Fibroblast of lung (primary cell): ENCODE measurements around the gene CAPN8.

Source experiments
- CTCF ChIP-seq, 2 donors: IDR thresholded peaks in 1 of 2; conservative IDR thresholded peaks in 1 of 2; 1 replicate in 1 of 2; 2 replicates in 1 of 2; pipeline ENCODE4 v1.5.1; 2011 to 2012; ENCODE audit warnings: low read length in 2 of 2, control low read depth in 1 of 2, inconsistent platforms in 1 of 2, low read depth in 1 of 2, mild to moderate bottlenecking in 1 of 2
- EZH2 ChIP-seq: IDR thresholded peaks from 2 replicates; pipeline ENCODE4 v1.5.1; 2012; ENCODE audit warnings: low read length, control low read depth, mild to moderate bottlenecking; ENCODE audit errors: missing control alignments

- TF ChIP-seq CTCF (conservative IDR thresholded peaks at IDR 0.05 in 1 of 2, IDR thresholded peaks at IDR 0.05 in 1 of 2; ENCODE audit: low read depth in 1 of 2, low read length in 2 of 2) (no peak), EZH2 (no peak)
These were observed 43.2 kb downstream of the CAPN8 start for GRCh38 chr1:223622132-223622842.
